Measurements from ENCODE around the gene BMP7.

BMP7 gene

DNA sequence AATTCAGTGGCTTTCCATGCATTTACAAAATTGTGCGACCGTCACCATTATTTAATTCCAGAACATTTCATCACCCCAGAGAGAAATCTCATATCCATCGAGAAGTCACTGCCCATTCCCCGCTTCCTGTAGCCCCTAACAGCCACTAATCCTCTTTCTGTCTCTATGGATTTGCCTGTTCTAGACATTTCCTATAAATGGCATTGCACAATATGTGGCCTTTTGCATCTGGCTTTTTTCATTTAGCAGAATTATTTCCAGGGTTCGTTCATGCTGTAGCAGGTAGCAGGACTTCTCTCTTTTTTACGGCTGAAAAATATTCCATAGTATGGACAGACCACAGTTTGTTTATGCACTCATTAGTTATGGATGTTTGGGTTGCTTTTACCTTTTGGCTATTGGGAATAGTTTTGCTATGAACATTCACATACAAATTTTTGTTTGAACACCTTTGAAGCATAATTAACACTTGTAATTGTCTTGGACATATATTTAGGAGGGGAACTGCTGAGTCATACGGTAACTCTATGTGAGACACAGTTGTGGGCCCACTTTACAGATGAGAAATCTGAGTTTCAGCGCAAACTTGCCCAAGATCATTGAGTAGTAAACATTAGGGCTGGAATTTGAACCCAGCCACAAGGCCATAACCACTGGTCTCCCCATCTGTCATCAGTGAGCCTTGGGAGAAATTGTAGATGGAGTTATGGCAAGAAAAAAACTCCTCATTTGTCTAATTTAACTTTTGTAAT, 126.9 kb downstream of the BMP7 start:
- no peak for DNase-seq

- DNase-seq, result no peak
These were observed 128.0 kb downstream of the BMP7 start for GRCh38 chr20:57138198-57138995.

DNA sequence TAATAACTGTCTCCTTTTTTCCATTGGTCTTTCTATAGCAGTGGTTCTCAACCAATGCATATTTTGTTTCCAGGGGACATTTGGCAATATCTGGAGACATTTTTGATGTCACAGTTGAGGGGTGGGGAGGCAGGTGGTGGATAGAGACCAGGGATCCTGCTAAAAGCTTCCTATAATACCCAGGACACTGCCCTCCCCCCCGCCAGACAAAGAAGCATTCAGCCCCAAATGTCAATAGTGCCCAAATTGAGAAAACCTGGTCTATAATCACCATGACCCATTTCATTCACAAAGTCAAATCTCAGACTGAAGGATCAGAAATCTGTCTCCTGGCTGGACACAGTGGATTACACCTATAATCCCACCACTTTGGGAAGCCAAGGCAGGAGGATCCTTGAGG, 128.8 kb downstream of the BMP7 start:
- DNase-seq, result no peak

GRCh38 chr20:57136734-57137133, 129.7 kb downstream of the BMP7 start:
- no peak for DNase-seq

DNA sequence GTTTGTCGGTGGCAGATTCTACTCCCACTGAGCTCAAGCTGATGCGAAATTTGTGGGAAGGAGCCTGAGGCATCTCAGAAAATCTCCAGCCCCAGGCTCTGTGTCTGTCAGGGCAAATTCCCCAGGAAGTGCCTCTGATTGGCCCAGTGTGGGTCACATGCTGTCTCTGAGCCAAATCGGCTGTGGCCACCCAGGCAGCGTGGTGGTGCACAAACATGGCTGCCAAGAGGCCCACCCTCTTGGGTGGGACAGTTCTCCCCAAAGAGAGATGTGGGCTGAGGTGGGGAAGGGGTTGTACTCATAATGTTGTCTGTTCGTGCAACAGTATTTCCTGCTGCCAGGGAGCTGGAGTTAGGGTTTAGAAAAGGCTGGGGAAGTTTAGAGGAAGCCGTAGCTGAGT, 130.6 kb downstream of the BMP7 start:
- DNase-seq, result no peak

- no peak for DNase-seq
These were observed 131.6 kb downstream of the BMP7 start for GRCh38 chr20:57134804-57135203.

GRCh38 chr20:57133926-57134650, 132.4 kb downstream of the BMP7 start:
- peak; percentile 52 for DNase-seq

GRCh38 chr20:57131601-57132391, 134.6 kb downstream of the BMP7 start:
- DNase-seq, result no peak

- no peak for DNase-seq
These were observed 135.4 kb downstream of the BMP7 start for GRCh38 chr20:57131077-57131476.

DNA sequence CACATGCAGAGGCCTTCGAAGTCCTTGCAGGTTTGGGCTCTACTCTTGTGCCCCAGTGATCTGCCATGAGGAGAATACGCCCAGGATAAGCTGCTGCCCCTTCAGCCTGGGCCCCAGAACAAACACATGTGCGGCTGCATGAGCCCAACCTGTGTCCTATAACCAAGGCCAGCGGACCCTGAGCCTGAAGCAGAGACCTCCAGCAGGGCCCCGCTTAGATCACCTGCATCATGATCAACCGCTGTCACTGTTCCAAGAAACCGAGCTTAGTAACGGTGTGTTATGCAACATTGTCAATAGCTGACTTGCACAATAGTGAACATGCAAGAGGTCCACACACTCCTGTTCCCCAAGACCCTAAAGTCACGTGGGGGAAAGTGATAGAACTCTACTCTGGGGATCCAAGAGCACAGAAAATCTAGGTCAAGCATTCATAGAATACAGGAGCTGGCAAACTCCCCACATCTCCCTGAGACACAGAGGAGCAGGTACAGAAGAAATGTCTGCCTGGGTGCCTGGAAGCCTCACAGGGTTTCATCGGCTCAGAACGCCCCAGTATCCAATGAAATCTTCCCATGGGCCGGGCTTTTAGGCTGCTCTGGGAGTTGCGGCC, 136.2 kb downstream of the BMP7 start:
- no peak for DNase-seq

- DNase-seq, result no peak
These were observed 137.1 kb downstream of the BMP7 start for GRCh38 chr20:57129303-57129702.

DNA sequence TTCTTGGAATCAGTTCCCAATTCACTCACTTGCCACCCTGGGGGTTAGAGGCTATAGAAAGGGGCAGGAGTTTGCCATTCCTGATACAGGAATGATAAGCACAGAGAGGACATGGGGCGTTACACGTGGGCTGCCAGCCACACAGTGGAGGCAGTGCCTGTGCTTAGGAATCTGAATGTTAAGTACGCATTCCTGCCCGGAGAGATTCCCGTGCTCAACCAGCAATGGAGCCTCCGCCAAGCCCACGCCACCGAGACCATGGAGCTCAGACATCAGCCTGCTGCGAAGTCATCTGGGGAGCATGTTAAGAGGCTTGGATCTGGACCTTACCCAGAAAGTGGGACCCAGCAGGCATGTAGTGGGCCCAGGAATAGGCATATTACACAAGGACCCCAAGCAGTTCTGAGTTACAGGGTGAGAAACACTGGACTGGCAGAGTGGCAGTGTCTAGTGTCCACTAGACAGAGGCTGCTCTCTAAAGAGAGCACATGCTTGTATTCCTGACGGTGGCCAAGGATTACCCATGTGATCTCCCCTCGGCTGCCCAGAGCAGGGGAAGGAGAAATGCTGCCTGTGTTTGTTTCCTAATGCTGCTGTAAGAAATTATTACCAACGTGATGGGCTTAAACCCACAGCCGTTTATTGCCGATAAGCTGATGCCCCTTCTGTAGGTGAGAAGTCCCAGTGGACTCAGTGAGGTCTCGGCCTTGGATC, 138.2 kb downstream of the BMP7 start:
- no peak for DNase-seq

DNA sequence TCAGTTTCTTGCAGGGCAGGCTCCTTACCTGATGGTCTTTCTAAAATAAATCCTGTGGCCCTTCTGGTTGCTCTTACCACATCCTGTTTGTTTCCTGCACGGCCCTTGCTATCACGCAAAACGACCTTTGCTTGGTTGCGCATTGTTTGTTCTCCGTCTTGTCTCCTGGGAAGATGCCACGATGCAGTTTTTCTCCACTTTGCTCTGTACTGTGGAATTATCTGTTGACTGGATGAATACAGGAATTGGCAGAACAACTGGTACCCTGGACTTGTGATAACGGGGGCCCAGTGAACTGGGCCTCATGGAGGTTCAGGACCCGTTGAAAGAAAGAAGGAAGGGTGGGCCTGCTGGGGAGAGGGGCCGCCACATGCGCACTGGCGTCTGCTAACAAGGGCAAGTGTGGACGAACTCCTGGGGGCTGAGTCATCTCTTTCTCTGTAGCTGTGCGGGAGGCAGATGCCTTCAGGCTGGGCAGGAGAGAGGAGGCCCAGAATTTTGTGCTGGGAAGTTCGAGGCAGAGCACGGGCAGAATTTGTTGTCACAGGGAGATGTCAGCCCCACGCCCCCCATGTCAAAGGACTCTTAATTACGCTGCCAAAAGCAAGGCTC, 139.9 kb downstream of the BMP7 start:
- no peak for DNase-seq

- no peak for DNase-seq
These were observed 141.5 kb downstream of the BMP7 start for GRCh38 chr20:57124800-57125517.

DNA sequence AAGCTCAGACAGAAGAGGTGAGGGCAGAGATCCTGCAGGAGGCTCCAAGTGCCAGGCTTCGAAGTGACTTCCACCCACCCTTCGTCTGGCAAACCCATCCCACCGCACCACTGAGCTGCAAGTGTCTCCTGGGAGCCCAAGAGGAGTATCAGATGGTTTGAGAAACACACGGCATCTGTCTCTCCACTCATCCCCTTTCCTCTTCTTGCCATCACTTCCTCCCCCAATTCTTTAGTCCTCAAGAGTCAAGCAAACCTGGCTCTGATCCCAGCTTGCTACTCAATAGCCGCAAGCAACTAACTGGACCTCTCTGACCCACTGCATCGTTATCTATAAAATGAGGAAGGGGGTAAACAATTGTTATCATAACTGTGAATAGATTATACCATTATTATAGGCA, 142.1 kb downstream of the BMP7 start:
- no peak for DNase-seq

DNA sequence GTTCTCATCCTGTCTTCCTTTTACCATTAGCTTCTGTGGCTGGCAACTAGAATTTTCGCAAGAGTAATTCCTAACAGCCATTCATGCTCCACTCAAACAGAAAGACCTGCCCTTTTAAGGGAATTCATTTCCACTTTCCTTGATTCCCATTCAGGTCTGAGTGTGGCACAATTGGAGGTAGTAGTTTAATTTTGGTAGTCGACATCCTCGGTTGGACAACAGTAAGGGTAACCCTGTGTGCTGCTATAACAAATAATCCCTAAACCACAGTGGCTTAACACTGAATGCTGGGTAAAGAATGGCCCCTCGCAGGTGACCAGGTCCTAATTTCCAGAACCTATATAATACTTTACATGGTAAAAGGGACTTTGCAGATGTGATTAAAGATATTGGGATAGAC, 142.9 kb downstream of the BMP7 start:
- DNase-seq, result no peak

DNA sequence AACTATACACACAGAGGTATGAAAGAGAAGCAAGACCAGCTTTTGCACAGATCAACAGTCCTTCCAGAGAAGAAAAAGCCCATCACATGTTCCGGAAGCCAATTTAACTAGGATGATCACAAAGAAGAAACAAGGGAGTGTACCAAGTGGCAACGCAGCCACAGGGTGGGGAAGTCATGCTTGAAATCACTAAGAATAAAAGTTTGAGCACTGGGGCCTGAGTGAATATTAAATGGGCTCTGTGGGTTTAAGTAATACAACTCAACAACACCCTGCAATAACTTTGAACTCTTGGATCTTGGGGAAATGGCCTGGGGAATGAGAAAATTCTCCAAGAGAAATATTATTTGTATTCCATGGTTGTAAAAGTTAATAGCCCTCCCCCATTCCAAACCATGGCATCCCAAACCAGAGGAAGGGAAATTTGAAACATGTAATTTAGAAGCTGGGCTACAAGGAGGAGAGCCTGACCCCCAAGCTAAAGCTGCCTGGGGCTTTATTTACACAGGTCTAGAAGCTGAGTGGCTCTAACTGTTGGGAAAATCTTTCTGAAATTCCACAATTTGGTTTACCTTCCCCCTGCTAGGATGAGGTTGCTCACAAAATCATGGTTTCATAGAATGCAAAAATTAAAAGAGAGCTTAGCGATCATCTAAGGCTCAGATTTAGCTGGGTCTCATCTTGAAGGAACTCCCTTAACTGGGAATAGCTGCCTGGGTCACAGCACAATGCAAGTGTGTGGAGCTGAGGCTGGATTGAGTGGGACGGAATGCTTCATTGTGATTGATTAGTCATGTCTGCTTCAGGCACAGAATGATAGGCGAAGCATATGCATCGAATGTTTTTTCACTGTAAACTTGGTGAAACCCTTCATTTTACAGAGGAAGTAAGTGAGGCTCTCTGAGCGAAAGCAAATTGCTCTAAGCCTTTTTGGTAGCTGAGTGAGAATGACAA, 143.6 kb downstream of the BMP7 start:
- no peak for DNase-seq

DNA sequence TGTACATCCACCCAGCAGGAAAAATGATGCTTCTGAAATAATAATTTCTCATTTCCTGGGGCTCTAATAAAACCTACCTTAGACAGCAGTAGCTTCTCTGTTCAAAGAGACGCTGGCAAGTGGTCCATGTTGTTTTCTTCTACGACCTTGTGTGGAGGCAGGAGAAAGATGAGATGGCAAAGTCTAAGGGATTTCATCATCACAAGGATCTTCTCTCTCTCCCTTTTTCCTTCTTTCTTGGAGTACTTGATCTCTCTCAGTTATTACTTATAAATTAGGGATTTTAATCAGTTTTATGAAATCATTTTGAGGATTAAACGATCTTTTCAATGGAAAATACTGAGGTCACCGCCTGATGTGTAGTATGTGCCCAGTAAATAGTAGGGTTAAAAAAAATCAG, 147.5 kb downstream of the BMP7 start:
- DNase-seq, result no peak
